Right lung (tissue), 5 donors: ENCODE data around the gene EML1. TPM values are rescaled to one million over a fixed set of nuclear protein-coding genes. Genes with fewer than 3 reads are reported as not detected.

Experiments
- DNase-seq, 2 donors: peaks; one replicate each; pipeline ENCODE4 v3.0.0-alpha.2; 2013
- polyA plus RNA-seq, 5 donors: library from polyadenylated mRNA; unstranded; fragments of 120-200 nt; gene quantifications; one replicate each; pipeline versions ENCODE4 v1.2.1 to v1.2.3, GENCODE V29; 2013; ENCODE audit warnings: inconsistent platforms in 1 of 5, low replicate concordance in 1 of 5; ENCODE audit not compliant: insufficient read length in 5 of 5, insufficient read depth in 1 of 5

EML1 gene
- polyA plus RNA-seq, 5 donors: 32.8 to 46.8 (median 39.7) TPM

DNA sequence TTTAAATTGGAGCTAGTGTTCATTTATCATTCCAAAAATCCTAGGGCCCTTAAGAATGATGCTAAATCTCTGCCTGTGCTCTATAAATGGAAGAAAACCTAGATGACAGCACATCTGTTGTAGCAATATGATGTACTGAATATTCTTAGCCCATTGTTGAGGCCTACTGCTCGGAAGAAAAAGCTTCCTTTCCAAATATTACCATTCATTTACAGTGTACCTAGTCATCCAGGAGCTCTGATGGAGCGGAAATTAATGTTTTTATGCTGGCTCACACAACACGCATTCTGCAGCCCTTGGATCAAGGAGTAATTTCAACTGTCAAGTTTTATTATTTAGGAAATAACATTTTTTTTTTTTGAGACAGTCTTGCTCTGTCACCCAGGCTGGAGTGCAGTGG is 77.4 kb downstream of the EML1 start:
- DNase-seq: no peak

- DNase-seq: no peak
These were observed 78.6 kb downstream of the EML1 start for GRCh38 chr14:99871771-99872170.

GRCh38 chr14:99872786-99873440 is 79.7 kb downstream of the EML1 start:
- no peak for DNase-seq

- no peak for DNase-seq
These were observed 80.4 kb downstream of the EML1 start for GRCh38 chr14:99873653-99874052.

DNA sequence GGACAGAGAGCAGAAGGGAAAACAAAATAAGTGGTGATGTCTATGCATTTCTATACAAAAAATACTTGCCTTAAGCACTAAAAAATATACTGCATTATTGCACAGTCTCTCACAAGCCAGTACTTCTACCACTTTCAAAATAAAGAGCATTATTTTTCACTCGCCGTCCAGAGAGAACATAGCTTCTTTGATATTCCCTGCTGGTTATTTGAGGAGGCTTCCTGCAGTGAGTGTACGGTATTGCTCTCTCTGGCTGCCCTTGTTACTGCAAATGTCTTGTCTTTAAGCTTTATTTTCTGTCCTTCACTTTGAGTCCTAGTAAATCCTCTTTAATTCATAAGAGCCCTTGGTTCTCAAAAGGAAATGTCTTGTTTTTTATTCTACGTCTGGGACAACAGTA is 81.1 kb downstream of the EML1 start:
- no peak for DNase-seq

- no peak for DNase-seq
These were observed 82.2 kb downstream of the EML1 start for GRCh38 chr14:99875421-99875820.

DNA sequence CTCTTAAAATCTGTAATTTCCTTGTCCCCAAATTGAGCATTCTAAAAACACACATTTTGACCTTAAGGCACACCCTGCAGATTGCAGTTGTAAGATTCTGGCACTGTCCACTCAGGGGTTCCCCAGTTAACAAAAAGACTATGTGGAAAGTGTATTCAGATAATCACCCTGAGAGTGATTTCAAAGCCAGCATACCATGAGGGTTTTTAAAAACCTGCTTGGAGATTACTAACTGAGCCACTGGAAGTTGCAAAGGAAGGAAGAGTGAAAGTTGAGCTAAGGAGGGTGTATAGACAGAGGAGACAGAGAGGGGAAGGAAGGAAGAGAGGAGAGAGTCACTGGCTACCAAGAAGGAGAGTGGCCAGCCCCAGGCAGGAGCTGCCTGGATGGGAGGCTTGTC is 82.6 kb downstream of the EML1 start:
- no peak for DNase-seq

- DNase-seq: no peak
These were observed 83.2 kb downstream of the EML1 start for GRCh38 chr14:99876406-99876805.

GRCh38 chr14:99878563-99878962 is 85.3 kb downstream of the EML1 start:
- no peak for DNase-seq

DNA sequence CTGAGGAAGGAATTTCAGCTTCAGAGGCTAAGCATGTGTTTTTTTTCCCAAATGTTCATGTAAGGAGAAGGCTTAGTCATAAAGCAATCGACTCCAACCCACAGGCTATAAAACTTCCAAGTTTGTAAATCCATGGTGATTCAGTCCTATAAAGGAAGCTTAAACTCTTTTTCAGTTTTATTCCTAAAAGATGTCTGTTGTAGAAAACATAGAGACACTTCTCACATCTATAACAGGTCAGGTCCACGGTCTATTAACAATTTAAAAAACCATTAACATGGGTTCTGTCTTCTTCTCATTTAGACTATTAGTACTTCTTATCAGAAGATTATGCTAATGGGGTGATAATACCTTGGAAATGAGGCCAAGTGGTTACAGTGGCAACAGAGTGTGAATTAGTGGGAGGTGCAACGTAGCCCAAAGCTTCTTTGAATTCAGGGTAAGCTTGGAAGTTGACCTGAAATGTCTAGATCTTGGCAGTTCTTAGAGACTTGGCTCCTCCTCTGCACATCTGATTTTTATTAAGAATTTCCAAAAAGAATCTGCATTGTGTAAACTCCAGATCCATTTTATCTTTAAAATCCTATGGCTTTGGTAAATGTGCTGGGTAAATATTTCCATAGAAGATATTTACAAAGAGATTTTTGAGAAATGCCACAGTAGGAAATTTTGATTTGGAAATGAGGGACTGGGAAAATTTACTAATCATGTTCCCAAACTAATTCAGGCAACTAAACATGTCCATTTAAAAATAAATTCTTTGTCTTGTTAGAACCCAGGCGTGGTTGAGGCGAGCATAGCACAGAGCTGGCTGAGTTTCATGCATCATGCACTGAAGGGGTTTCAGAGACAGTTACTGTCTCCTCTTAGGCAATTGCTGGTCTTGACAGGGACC is 86.4 kb downstream of the EML1 start:
- DNase-seq: peak in 1 of 2 donors; percentile 19

DNA sequence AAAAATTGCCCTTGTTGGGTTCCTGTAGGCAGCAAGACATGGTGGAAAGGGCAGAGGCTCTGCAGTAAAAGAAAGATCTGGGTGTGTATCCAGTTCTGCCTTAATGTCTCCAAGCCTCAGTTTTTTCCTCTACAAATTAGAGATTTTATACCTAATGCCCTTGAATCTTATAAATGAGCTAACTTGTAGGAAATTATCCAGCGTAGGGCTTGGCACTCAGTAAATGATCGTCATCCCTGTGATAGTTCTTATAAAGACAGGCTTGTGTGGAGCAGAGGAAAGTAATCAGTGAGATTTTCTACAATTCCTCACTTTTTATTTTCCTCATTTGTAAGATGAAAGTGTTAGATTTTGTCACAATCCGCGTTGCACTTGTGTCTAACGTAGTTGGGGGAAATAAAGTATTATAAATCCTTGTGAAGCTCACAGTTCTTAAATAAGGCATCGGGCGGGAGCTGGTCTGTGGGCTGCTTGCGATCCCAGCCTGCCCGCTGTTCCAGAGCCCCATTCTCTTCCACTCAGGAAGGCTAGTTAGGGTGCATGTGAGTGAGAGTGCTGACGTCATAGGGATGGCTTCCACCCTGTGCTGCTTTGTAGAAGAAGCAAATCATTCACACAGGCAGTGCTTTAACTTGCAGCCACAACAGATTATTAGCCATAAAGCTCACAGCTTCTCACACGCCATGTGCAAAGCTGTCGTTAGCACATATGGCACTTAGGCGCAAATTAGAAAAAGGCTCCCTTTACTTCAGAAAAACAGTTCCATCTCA is 87.6 kb downstream of the EML1 start:
- no peak for DNase-seq

DNA sequence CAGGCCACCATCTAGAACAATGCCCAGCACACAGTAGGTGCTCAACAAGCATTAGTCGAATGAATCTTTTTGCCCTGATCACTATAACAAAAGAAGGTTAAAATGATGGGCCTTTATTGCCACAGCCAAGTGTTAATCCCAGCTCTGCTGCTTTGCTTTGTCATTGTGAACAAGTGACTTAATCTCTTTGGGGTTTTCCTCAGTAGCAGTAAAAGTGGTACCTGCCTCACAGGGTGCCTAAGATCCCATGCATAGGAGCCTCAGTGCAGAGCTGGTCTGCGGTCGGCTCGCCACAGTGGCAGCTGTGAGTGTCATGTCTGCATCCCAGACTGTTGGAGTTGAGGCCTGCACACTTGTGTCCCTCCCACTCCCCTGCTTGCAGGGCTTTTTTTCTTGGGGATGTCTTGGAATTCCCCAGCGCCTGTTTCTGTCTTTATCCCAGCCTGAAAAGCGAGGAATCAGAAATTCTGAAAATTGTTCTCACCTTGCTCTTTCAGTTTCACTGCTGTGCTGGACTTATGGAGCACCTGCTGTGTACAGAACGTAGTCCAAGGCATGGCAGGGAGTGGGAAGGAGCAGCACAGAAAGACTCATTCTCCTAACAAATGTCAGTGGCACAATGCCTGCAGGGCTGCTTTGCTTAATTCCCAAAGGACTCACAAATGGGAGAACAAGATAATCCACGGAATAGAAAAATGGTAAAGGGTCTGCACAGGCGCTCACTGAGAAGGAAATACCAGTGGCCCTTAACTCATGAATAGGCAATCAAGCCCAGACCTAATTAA is 90.8 kb downstream of the EML1 start:
- no peak for DNase-seq

DNA sequence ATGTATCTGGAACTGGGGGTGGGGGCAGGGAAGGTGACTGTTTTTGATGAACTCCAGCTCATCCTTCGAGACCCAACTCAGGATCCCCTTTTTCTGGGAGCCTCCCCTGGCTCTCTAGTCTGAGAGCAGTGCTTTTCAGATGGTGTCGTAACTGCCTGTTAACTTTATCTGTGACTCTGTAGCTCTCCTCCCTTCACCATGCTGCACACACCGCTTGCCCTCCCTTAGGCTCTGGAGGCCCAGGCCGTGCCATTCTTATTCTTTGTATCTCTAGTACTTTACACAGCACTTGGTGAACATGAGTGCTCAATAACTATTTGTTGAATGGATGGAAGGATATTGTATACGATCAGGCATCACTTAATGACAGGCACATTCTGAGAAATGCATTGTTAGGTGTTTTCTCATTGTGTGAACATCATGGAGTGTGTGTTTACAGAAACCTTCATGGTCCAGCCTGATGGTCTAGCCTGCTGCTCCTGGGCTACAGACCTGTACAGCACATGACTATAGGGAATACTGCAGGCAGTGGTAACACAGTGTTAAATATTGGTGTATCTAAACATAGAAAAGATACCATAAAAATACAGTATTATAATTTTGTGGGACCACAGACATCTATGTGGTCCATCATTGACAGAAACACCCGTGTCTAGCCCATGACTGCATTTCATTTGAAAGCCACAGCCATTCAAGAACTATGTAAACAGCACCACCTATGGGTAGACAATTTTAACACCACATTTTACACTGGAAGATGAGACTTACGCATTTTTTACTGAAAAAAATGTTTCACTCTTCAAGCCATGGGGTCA is 91.8 kb downstream of the EML1 start:
- peak; percentile 45 to 62 for DNase-seq

DNA sequence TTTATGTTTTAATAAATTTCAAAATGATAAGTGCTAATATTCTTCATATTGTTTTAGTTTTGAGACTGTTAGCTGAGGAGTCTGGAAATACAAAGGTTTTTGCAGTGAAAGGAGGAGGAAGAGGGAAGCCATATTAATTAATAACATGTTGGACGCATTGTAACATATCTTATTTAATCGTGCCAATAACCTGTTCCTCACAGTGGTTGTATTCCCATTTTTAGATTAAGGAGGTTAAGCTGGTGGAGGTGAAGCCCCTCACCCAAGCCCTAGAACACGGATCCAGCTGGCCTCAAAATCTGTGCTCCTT is 92.4 kb downstream of the EML1 start:
- no peak for DNase-seq

DNA sequence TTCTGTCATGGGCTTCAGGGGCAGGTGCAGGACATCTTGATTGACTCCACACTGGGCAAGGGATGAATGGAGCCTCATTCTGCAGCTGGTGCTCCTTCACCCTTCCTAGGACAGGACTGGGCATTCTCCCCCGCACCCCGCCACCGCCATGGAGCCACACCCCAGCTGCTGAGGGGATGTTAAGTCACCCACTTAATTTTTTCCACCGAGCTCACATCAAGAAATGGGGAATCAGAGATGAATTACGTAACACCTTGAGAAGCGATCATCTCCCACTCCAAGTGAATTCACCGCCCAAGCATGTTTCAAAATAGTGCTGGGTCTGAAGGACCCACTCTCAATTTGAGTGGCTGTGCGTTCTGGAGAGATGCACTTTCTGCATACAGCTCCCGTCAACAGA is 94.2 kb downstream of the EML1 start:
- DNase-seq: no peak

DNA sequence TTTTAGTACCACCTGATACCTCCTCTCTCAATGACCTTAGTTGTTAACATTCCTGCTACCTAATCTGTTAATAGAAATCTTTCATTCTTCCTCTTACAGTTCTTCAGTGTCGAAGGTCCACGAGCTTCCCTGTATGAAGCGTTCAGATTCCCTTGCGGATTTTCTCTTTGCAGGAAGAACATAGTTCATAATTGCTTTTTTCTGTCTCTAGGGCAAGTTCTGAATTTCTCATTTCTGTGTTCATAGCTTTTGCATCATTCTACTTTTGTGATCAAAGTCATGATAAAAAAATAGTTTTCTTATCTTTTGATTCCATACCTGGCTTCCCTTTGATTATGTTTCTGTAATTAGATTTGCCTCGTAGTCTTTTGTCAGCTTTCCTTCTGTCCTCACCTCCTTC is 94.9 kb downstream of the EML1 start:
- DNase-seq: no peak

GRCh38 chr14:99889268-99889667 is 96.1 kb downstream of the EML1 start:
- DNase-seq: no peak

DNA sequence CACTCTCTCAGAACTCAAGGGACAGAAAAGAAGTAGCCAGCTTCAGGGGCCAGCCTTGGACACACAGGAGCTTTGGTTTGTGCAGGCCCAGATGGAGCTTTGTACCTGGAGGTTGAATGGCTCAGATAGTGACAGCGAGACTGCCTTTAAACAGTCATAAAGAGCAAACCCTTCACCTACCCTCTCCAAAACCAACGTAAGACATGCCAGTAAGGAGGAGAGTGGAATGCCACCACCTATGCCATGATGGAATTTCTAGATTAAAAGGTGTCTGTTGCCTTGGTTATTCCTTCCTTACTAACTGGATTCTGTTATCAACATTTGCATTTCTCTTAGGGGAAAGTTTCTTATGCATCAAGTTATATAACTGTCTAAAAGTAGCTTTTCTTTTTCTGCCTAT is 98.1 kb downstream of the EML1 start:
- DNase-seq: no peak

DNA sequence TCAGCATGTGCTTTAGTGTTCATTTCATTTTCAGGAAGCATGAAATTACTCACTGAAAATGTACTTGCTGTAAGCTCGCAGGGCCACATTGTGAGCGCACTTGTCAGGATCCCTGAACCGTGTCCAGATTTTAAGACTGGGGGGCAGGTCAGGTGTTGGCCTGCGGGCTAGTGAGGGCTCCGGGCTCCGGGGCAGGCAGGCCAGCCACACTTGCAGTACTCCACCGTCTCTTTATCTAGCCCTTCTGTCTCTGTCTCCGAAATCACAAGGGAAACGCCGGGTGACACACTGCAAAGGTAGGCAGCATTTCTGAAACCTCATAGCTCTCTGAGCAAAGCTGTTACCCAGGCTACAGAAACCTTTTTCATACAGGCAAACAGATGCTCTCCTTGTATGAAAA is 98.7 kb downstream of the EML1 start:
- DNase-seq: no peak

GRCh38 chr14:99892406-99892805 is 99.2 kb downstream of the EML1 start:
- no peak for DNase-seq

DNA sequence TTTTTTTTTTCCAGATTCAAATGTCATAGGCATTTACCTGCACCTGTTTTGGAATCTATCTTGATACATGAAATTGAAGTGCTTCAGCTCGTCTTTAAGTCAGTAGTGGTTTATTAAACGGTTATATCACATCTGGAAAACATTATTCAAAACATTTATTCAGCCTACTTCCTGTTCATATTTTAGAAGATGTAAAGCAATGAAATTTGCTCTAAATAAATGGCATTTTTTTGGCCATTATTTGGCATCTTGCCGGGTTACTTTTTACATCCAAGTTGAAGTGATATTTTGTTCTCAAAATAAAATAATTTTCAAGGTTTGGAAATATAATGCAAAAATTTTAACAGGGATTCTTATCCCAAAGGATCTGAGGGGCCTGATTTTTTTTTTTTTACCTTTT is 103.1 kb downstream of the EML1 start:
- no peak for DNase-seq
